ENCODE data around the gene VAPA.

VAPA gene

GRCh38 chr18:10008006-10008647, 94.3 kb downstream of the VAPA start:
- no peak for DNase-seq

Measured in stimulated activated CD4-positive, alpha-beta T cell treated with anti-CD3 and anti-CD28 coated beads, Interleukin-15, amount 100 ng/mL, for 24 hours (primary cell).